HG03469 (cell line): ENCODE results near the gene SLC27A2.

Experiments
- ATAC-seq: cut with Tn5 transposase; IDR thresholded peaks from one replicate; pipeline ENCODE4 v1.9.1; 2021; ENCODE audit warnings: mild to moderate bottlenecking, moderate library complexity, moderate number of reproducible peaks; ENCODE audit not compliant: unreplicated experiment

The SLC27A2 gene

GRCh38 chr15:50260969-50261496 is 79.0 kb downstream of the SLC27A2 start:
- ATAC-seq = peak; percentile 40

- ATAC-seq = no peak
Observed at GRCh38 chr15:50261981-50262380, 80.0 kb downstream of the SLC27A2 start.

GRCh38 chr15:50262533-50262932 is 80.5 kb downstream of the SLC27A2 start:
- ATAC-seq = no peak

GRCh38 chr15:50265620-50266019 is 83.6 kb downstream of the SLC27A2 start, which contains the start of gene HDC:
Gene HDC, minus strand, starts transcription at chr15:50265726. Its CDS starts 103 bp downstream, at chr15:50265623.
- ATAC-seq = no peak

GRCh38 chr15:50267577-50267976 is 85.6 kb downstream of the SLC27A2 start:
- no peak for ATAC-seq

GRCh38 chr15:50275091-50275490 is 93.1 kb downstream of the SLC27A2 start:
- no peak for ATAC-seq

- ATAC-seq = no peak
Observed at GRCh38 chr15:50275908-50276307, 93.9 kb downstream of the SLC27A2 start.

- no peak for ATAC-seq
Observed at GRCh38 chr15:50277370-50277769, 95.4 kb downstream of the SLC27A2 start.

- no peak for ATAC-seq
Observed at GRCh38 chr15:50278496-50278895, 96.5 kb downstream of the SLC27A2 start.

GRCh38 chr15:50280271-50280670 is 98.3 kb downstream of the SLC27A2 start:
- no peak for ATAC-seq

- ATAC-seq = no peak
Observed at GRCh38 chr15:50281427-50281826, 99.4 kb downstream of the SLC27A2 start.
